ENCODE data around the gene OARD1.

- TF ChIP-seq EZH2 (IDR thresholded peaks at IDR 0.05; ENCODE audit: insufficient read depth, poor library complexity, severe bottlenecking), result no peak
- no peak for TF ChIP-seq EZH2phosphoT487 (IDR thresholded peaks at IDR 0.05; ENCODE audit: insufficient read depth, low read depth)
Measured at GRCh38 chr6:41080621-41081020, 8.5 kb upstream of the OARD1 start.

Measured in GM23248 (cell line).